HEK293 (cell line): ENCODE data around the gene ADAMTS17.

Source experiments
- ZBTB21 ChIP-seq: fragments of 450-650 bp; formaldehyde crosslinking; IDR thresholded peaks from 2 replicates; pipeline ENCODE4 v1.5.1; 2017; ENCODE audit warnings: missing biosample characterization, missing genetic modification characterization
- ZBTB7A ChIP-seq: fragments of 450-650 bp; formaldehyde crosslinking; IDR thresholded peaks from 2 replicates; pipeline ENCODE4 v1.5.1; 2016; ENCODE audit warnings: low read depth, missing biosample characterization, missing genetic modification characterization
- ZNF571 ChIP-seq: fragments of 450-650 bp; formaldehyde crosslinking; IDR thresholded peaks from 2 replicates; pipeline ENCODE4 v1.5.0; 2017; ENCODE audit warnings: missing biosample characterization, missing genetic modification characterization
- TF ChIP-seq, protein P1 (sequence below): fragments of 450-650 bp; formaldehyde crosslinking; IDR thresholded peaks from 2 replicates; pipeline ENCODE4 v1.5.1; 2016; ENCODE audit warnings: missing biosample characterization, missing genetic modification characterization
- TF ChIP-seq, protein P2 (sequence below): fragments of 450-650 bp; formaldehyde crosslinking; IDR thresholded peaks from 2 replicates; pipeline ENCODE4 v1.5.1; 2016; ENCODE audit warnings: missing biosample characterization, missing genetic modification characterization
- TF ChIP-seq, protein P3 (sequence below): fragments of 450-650 bp; formaldehyde crosslinking; IDR thresholded peaks from 2 replicates; pipeline ENCODE4 v1.5.1; 2016; ENCODE audit warnings: missing biosample characterization, missing genetic modification characterization

DNA sequence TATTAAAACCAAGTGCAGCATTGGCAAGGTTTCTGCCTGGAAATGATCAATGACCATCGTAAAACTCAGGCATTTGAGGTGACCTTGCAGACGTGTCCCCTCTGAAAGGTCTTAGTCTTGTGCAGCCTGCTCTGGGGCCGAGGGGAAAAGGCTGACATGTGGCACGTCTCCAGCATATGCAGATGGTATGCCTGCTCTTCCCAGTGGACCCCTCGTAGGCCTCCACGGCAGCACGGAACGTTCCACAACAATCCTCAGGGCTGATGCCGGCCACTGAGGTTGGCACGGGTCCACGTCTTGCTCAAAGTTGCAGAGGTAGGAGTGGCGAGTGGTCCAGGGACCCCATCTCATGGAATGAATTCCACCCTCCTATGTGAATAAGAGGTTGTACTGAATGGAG, 361.0 kb downstream of the ADAMTS17 start:
- TF ChIP-seq, protein P1, sequence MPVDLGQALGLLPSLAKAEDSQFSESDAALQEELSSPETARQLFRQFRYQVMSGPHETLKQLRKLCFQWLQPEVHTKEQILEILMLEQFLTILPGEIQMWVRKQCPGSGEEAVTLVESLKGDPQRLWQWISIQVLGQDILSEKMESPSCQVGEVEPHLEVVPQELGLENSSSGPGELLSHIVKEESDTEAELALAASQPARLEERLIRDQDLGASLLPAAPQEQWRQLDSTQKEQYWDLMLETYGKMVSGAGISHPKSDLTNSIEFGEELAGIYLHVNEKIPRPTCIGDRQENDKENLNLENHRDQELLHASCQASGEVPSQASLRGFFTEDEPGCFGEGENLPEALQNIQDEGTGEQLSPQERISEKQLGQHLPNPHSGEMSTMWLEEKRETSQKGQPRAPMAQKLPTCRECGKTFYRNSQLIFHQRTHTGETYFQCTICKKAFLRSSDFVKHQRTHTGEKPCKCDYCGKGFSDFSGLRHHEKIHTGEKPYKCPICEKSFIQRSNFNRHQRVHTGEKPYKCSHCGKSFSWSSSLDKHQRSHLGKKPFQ (tag by site-specific recombination) = no peak
- TF ChIP-seq, protein P2, sequence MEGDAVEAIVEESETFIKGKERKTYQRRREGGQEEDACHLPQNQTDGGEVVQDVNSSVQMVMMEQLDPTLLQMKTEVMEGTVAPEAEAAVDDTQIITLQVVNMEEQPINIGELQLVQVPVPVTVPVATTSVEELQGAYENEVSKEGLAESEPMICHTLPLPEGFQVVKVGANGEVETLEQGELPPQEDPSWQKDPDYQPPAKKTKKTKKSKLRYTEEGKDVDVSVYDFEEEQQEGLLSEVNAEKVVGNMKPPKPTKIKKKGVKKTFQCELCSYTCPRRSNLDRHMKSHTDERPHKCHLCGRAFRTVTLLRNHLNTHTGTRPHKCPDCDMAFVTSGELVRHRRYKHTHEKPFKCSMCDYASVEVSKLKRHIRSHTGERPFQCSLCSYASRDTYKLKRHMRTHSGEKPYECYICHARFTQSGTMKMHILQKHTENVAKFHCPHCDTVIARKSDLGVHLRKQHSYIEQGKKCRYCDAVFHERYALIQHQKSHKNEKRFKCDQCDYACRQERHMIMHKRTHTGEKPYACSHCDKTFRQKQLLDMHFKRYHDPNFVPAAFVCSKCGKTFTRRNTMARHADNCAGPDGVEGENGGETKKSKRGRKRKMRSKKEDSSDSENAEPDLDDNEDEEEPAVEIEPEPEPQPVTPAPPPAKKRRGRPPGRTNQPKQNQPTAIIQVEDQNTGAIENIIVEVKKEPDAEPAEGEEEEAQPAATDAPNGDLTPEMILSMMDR = no peak
- TF ChIP-seq ZBTB7A (tag by site-specific recombination) = no peak
- no peak for TF ChIP-seq ZBTB21 (tag by site-specific recombination)
- TF ChIP-seq, protein P3, sequence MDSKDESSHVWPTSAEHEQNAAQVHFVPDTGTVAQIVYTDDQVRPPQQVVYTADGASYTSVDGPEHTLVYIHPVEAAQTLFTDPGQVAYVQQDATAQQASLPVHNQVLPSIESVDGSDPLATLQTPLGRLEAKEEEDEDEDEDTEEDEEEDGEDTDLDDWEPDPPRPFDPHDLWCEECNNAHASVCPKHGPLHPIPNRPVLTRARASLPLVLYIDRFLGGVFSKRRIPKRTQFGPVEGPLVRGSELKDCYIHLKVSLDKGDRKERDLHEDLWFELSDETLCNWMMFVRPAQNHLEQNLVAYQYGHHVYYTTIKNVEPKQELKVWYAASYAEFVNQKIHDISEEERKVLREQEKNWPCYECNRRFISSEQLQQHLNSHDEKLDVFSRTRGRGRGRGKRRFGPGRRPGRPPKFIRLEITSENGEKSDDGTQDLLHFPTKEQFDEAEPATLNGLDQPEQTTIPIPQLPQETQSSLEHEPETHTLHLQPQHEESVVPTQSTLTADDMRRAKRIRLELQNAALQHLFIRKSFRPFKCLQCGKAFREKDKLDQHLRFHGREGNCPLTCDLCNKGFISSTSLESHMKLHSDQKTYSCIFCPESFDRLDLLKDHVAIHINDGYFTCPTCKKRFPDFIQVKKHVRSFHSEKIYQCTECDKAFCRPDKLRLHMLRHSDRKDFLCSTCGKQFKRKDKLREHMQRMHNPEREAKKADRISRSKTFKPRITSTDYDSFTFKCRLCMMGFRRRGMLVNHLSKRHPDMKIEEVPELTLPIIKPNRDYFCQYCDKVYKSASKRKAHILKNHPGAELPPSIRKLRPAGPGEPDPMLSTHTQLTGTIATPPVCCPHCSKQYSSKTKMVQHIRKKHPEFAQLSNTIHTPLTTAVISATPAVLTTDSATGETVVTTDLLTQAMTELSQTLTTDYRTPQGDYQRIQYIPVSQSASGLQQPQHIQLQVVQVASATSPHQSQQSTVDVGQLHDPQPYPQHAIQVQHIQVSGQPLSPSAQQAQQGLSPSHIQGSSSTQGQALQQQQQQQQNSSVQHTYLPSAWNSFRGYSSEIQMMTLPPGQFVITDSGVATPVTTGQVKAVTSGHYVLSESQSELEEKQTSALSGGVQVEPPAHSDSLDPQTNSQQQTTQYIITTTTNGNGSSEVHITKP = no peak
- TF ChIP-seq ZNF571 (tag by site-specific recombination) = no peak
